Kidney epithelial cell (primary cell): ENCODE results near the gene CDK2. TPM values are rescaled to one million over a fixed set of nuclear protein-coding genes. Genes with fewer than 3 reads are reported as not detected.
A peak's percentile ranks its signal among the peaks of the same experiment; 100 is the strongest.

Experiments
- DNase-seq: peaks from one replicate; pipeline ENCODE4 v3.0.0-alpha.2; 2010; ENCODE audit warnings: low read depth
- H3K27me3 ChIP-seq: 2 replicates; pipeline ENCODE4 v1.6.0; 2011; ENCODE audit warnings: low read length; ENCODE audit not compliant: control insufficient read depth, insufficient read depth
- H3K36me3 ChIP-seq: 2 replicates; pipeline ENCODE4 v1.5.1; 2011; ENCODE audit warnings: low read length; ENCODE audit not compliant: control insufficient read depth, insufficient read depth
- H3K4me3 ChIP-seq: 2 replicates; pipeline ENCODE4 v1.5.1; 2011; ENCODE audit warnings: low read depth, mild to moderate bottlenecking, control low read depth, low read length
- total RNA-seq: library from RNA; depleted of rRNA; stranded (reverse); fragments of >200 nt; gene quantifications from 2 replicates; pipeline ENCODE4 v1.2.3, GENCODE V29; 2015
- TF ChIP-seq, protein P1 (sequence below): IDR thresholded peaks from 2 replicates; pipeline ENCODE4 v1.5.1; 2011; ENCODE audit warnings: mild to moderate bottlenecking, moderate library complexity, low read length, control low read depth, inconsistent platforms; ENCODE audit not compliant: insufficient read depth, poor library complexity, severe bottlenecking

The CDK2 gene
- total RNA-seq, 1 donor from 2014 or later = 21.4 TPM

DNA sequence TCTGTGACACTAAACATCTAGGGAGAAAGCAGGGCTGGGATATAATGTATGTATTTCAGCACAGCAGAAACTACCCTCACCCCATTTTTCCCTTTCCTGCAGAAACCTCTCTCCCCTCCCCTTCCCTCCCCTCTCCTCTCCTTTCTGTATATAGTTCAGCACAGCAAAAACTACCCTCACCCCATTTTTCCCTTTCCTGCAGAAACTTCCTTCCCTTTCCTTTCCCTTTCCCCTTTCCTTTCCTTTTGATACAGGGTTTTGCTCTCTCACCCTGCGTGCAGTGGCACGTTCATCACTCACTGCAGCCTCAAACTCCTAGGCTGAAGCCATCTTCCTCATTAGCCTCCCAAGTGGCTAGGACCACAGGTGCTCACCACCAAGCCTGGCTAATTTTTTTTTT, 2.9 kb upstream of the CDK2 start:
- Histone ChIP-seq H3K27me3 (no peaks in the 10 kb centered on the region), H3K36me3 (no peaks in the 10 kb centered on the region), H3K4me3 (no peak overlapping the region)
- TF ChIP-seq, protein P1, sequence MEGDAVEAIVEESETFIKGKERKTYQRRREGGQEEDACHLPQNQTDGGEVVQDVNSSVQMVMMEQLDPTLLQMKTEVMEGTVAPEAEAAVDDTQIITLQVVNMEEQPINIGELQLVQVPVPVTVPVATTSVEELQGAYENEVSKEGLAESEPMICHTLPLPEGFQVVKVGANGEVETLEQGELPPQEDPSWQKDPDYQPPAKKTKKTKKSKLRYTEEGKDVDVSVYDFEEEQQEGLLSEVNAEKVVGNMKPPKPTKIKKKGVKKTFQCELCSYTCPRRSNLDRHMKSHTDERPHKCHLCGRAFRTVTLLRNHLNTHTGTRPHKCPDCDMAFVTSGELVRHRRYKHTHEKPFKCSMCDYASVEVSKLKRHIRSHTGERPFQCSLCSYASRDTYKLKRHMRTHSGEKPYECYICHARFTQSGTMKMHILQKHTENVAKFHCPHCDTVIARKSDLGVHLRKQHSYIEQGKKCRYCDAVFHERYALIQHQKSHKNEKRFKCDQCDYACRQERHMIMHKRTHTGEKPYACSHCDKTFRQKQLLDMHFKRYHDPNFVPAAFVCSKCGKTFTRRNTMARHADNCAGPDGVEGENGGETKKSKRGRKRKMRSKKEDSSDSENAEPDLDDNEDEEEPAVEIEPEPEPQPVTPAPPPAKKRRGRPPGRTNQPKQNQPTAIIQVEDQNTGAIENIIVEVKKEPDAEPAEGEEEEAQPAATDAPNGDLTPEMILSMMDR = no peak
- no peak for DNase-seq

DNA sequence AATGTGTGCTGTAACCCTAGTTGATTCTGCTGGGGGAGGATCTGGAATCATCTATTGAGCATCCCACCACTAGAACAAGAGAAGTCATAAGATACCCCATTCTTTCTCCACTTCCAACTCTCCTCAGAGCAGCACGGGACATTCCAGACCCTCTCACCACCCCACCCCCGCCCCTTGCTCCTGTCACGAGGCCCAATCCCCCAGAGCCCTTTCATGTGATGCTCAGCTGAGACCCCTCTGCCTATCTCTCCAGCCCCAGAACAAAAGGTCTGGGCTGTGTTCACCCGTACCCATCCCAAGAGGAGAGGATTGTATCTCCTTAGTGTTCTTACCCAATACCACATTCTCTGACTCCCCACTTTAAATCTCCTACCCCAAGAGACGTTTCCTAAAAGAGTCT, 1.4 kb upstream of the CDK2 start:
- H3K27me3 ChIP-seq = no peaks in the 10 kb centered on the region
- no peaks in the 10 kb centered on the region for H3K36me3 ChIP-seq
- TF ChIP-seq, protein P1 = no peak
- no peak for DNase-seq
- no peak overlapping the region for H3K4me3 ChIP-seq

DNA sequence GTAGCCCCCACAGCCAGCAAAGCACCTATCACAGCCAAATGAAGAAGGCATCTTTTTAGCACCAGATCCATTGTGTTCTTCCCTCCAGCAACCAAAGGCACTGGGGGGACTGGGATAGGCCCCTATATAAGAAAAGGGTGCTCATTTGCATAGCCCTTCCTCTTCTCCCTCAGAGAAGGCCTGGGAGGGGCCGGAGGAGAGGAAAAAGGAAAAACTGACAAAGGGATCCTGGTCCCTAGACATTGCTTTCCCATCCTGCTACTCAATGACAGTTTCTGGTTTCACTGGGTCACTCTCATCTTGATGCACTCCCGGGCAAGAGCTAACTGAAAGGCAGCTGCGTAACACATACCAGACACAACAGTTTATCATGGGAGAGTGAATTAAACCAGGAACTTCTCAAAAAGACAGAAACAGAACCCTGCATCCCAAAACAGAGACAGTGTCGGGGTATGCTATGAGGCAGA, 656 bp upstream of the CDK2 start, which contains the start of gene PMEL:
Gene PMEL (minus strand): TSS at position 102 of the 467 bp plus-strand sequence. CDS start 31 bp downstream, at position 71.
- Histone ChIP-seq H3K36me3 (no peaks in the 10 kb centered on the region), H3K4me3 (peak within 1 kb of the TSS; percentile 64), H3K27me3 (no peaks in the 10 kb centered on the region)
- TF ChIP-seq, protein P1 = no peak
- no peak for DNase-seq

DNA sequence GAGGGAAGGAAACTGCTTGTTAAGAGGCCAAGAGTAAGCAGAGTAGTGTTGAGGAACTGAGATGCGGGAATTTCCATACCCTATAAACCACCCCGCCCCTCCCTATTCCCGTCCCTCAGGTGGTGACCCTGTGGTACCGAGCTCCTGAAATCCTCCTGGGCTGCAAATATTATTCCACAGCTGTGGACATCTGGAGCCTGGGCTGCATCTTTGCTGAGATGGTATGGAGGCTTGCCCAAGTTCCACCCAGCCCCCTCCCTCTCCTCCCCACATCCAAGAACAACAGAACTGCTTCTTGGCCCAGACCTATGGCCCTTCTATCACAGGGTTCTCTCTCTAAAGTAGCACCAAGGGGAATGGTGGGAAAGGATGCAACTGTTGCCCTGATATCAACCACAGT, 2.7 kb downstream of the CDK2 start:
- Histone ChIP-seq H3K27me3 (no peaks in the 10 kb centered on the region), H3K4me3 (no peak overlapping the region), H3K36me3 (no peaks in the 10 kb centered on the region)
- DNase-seq = no peak
- TF ChIP-seq, protein P1 = no peak

DNA sequence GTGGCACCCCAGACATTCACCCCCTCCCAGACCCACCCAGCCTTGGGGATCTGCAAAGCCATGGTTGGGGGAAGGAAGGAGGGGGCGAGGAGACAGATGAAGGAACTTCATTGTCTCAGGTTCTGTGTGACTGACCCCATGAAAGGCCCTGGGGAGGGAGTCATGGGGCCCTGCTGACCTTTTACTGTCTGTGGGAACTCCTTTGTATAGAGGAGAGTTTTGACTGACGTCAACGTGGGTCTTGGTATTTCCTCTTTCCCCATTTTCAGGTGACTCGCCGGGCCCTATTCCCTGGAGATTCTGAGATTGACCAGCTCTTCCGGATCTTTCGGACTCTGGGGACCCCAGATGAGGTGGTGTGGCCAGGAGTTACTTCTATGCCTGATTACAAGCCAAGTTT, 4.1 kb downstream of the CDK2 start:
- H3K36me3 ChIP-seq = no peaks in the 10 kb centered on the region
- H3K4me3 ChIP-seq = no peak overlapping the region
- H3K27me3 ChIP-seq = no peaks in the 10 kb centered on the region
- DNase-seq = no peak
- TF ChIP-seq, protein P1 = no peak

DNA sequence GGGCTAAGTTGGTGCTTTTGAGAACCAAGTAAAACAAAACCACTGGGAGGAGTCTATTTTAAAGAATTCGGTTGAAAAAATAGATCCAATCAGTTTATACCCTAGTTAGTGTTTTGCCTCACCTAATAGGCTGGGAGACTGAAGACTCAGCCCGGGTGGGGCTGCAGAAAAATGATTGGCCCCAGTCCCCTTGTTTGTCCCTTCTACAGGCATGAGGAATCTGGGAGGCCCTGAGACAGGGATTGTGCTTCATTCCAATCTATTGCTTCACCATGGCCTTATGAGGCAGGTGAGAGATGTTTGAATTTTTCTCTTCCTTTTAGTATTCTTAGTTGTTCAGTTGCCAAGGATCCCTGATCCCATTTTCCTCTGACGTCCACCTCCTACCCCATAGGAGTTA, 5.4 kb downstream of the CDK2 start:
- TF ChIP-seq, protein P1 = no peak
- H3K27me3 ChIP-seq = no peaks in the 10 kb centered on the region
- H3K4me3 ChIP-seq = no peak overlapping the region
- DNase-seq = peak; percentile 59
- H3K36me3 ChIP-seq = peaks cover 1% of the 10 kb centered on the region
